ENCODE data around the gene DPPA2. TPM values are rescaled to one million over a fixed set of nuclear protein-coding genes. Genes with fewer than 3 reads are reported as not detected.

Gene DPPA2
- total and polyA plus RNA-seq, 11 donors = not detected

DNA sequence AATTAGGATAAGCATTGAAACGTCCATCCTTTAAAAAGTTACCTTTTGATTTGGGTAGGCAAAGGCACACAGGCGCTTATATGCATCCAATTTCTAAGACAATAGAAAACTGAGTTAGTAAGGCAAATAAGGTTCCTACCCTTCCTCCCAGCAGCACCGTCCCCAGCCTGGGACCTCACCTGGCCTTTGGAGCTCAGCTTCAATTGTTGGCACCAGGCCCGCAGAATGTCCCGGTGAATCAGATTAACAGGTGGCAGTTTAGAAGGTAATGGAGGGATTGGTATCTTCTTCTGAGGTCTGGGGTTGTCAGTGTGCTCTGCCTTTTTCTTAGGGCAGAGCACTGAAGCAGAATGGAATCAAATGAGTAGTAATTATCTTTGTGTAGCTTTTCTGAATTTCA is 15.4 kb upstream of the DPPA2 start:
- ATAC-seq (no peak), DNase-seq (no peak)
- no peak overlapping the region for H3K27ac ChIP-seq
- TF ChIP-seq POLR2A (IDR thresholded peaks at IDR 0.05) = no peak
- TF ChIP-seq, protein P1, sequence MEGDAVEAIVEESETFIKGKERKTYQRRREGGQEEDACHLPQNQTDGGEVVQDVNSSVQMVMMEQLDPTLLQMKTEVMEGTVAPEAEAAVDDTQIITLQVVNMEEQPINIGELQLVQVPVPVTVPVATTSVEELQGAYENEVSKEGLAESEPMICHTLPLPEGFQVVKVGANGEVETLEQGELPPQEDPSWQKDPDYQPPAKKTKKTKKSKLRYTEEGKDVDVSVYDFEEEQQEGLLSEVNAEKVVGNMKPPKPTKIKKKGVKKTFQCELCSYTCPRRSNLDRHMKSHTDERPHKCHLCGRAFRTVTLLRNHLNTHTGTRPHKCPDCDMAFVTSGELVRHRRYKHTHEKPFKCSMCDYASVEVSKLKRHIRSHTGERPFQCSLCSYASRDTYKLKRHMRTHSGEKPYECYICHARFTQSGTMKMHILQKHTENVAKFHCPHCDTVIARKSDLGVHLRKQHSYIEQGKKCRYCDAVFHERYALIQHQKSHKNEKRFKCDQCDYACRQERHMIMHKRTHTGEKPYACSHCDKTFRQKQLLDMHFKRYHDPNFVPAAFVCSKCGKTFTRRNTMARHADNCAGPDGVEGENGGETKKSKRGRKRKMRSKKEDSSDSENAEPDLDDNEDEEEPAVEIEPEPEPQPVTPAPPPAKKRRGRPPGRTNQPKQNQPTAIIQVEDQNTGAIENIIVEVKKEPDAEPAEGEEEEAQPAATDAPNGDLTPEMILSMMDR (IDR thresholded peaks at IDR 0.05) = no peak
- intact Hi-C loops (cut with DNase I) = no loop called here
- H3K36me3 ChIP-seq = no peaks in the 10 kb centered on the region
- H3K27me3 ChIP-seq = peaks cover 0 to 17% (median under 1%) of the 10 kb centered on the region in 9 donors
- H3K4me1 ChIP-seq = peaks cover 0 to 6% (median 0%) of the 10 kb centered on the region in 12 donors
- no peak overlapping the region for H3K4me3 ChIP-seq
- 74 to 87% (median 83%) methylated on average over 5 of the region's 5 CpGs for WGBS, 4 donors
- no peaks in the 10 kb centered on the region for H3K9me3 ChIP-seq

- intact Hi-C loops (cut with DNase I) = no loop called here
- H3K4me1 ChIP-seq = no peaks in the 10 kb centered on the region
- peaks cover 0 to 11% (median 0%) of the 10 kb centered on the region in 9 donors for H3K27me3 ChIP-seq
- no peak overlapping the region for H3K27ac ChIP-seq
- H3K4me3 ChIP-seq = no peak overlapping the region
- TF ChIP-seq, protein P1 (IDR thresholded peaks at IDR 0.05) = no peak
- no peak for TF ChIP-seq POLR2A (IDR thresholded peaks at IDR 0.05)
- WGBS, 4 donors = 70 to 79% (median 72%) methylated on average over 7 of the region's 7 CpGs
- H3K36me3 ChIP-seq = no peaks in the 10 kb centered on the region
- H3K9me3 ChIP-seq = no peaks in the 10 kb centered on the region
- DNase-seq (no peak), ATAC-seq (no peak)
Measured at GRCh38 chr3:109330405-109330804, 14.1 kb upstream of the DPPA2 start.

DNA sequence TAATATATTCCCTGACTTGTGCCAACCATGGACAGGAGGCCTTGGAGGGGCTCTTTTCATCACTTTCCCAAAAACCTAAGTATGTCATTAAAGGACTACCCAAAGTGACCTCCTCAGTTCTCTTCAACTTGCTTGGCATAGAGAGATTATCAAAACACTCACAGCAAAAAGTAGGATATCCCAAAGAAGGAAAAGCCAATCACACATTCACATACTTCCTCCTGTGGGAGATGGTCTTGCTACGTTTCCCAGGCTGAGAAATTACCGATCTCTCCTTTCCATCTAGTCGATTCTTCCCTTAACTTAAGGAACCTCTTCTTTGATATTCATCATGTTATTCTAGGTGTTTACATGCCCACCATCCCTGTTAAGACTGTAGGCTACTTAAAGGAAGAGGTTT is 11.9 kb upstream of the DPPA2 start:
- no peak overlapping the region for H3K4me3 ChIP-seq
- no peaks in the 10 kb centered on the region for H3K36me3 ChIP-seq
- peaks cover 0 to 7% (median 0%) of the 10 kb centered on the region in 9 donors for H3K27me3 ChIP-seq
- ATAC-seq (no peak), DNase-seq (no peak)
- intact Hi-C loops (cut with DNase I) = no loop called here
- H3K27ac ChIP-seq = no peak overlapping the region
- H3K4me1 ChIP-seq = no peaks in the 10 kb centered on the region
- TF ChIP-seq POLR2A (IDR thresholded peaks at IDR 0.05) = no peak
- TF ChIP-seq, protein P1 (IDR thresholded peaks at IDR 0.05) = no peak
- H3K9me3 ChIP-seq = no peaks in the 10 kb centered on the region
- 65 to 77% (median 69%) methylated on average over 3 of the region's 3 CpGs for WGBS, 4 donors

GRCh38 chr3:109325657-109326056 is 9.3 kb upstream of the DPPA2 start:
- 56 to 66% (median 61%) methylated on average over 3 of the region's 3 CpGs for WGBS, 4 donors
- intact Hi-C loops (cut with DNase I) = no loop called here
- peaks cover 0 to 7% (median 0%) of the 10 kb centered on the region in 9 donors for H3K27me3 ChIP-seq
- H3K9me3 ChIP-seq = no peaks in the 10 kb centered on the region
- TF ChIP-seq POLR2A (IDR thresholded peaks at IDR 0.05) = no peak
- TF ChIP-seq, protein P1 (IDR thresholded peaks at IDR 0.05) = no peak
- H3K4me1 ChIP-seq = no peaks in the 10 kb centered on the region
- no peak overlapping the region for H3K4me3 ChIP-seq
- H3K36me3 ChIP-seq = no peaks in the 10 kb centered on the region
- DNase-seq (no peak), ATAC-seq (no peak)
- H3K27ac ChIP-seq = no peak overlapping the region
